Breast epithelium (tissue), 3 donors: ENCODE results near the gene MNT.

ENCODE experiments used
- CTCF ChIP-seq, 3 donors: fragments of 450-650 bp; IDR thresholded peaks; one replicate each; pipeline ENCODE4 v1.5.1; 2016 to 2017; ENCODE audit warnings: antibody characterized with exemption in 3 of 3, mild to moderate bottlenecking in 3 of 3, moderate library complexity in 3 of 3
- POLR2AphosphoS5 ChIP-seq, 3 donors: sonication (generic); formaldehyde crosslinking; IDR thresholded peaks; one replicate each; pipeline ENCODE4 v1.6.1; 2017; ENCODE audit warnings: antibody characterized with exemption in 3 of 3

- TF ChIP-seq CTCF (IDR thresholded peaks at IDR 0.05) = no peak
- TF ChIP-seq POLR2AphosphoS5 (IDR thresholded peaks at IDR 0.05) = no peak
Observed at GRCh38 chr17:2385240-2386210, 15.3 kb downstream of the MNT start.
